ENCODE results near the gene PHF1. TPM values are rescaled to one million over a fixed set of nuclear protein-coding genes. Genes with fewer than 3 reads are reported as not detected.
A peak's percentile ranks its signal among the peaks of the same experiment; 100 is the strongest.
"Not testable (repeated sequence)": the region's sequence is repeated elsewhere in the genome, so short reads cannot be mapped to it uniquely, and the experiment has no call there.

Gene PHF1
- total RNA-seq, 2 donors from 2014 or later, result 71.4 to 75.7 TPM

DNA sequence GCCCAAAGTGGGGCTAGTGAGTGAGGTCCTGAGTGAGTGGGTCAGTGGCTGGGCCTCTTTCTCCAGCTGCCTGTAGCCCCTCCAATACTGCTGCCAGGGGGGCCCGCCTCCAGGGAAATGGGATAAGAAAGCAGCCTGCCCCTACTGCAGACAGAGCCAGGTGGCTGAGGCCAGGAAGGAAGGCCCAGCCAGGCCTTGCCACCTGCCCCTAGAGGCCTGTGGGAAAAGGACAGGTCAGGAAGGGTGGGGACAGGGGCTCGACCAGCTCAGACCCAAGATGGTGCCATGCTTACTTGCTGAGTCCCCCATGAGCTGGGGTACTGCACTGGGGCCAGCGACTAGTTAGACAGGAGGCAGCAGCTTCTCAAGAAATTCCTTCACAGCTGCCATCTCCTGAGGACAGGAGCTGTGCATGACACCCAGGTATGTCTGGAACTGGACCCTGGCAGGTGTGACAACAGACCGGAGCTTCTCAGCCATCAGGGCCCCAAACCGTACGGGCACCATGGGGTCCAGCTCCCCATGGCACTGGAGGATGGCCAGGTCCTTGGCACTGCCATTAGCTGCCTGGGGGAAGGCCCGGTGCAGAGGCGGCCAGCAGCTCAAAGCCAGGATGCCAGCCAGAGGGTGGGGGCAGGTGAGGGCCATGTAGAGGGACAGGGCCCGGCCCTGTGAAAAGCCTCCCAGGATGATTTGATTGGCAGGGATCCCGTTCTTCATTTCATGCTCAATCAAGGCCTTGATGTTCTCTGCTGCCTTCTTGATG is 45.4 kb upstream of the PHF1 start:
- not testable (repeated sequence) for H3K36me3 Mint-ChIP-seq (ENCODE audit: low read depth); H3K27me3 ChIP-seq (ENCODE audit: control insufficient read depth, insufficient read depth, low read length, poor library complexity, severe bottlenecking); H3K9me3 Mint-ChIP-seq; H3K4me3 Mint-ChIP-seq; H3K4me1 ChIP-seq (ENCODE audit: control insufficient read depth, insufficient read depth, low read length); H3K27ac ChIP-seq (ENCODE audit: low read depth, low read length); H3K27me3 Mint-ChIP-seq (ENCODE audit: insufficient read depth); H3K4me3 ChIP-seq (ENCODE audit: low read length); H3K9me3 ChIP-seq (ENCODE audit: control insufficient read depth, low read length); H3K9ac ChIP-seq (ENCODE audit: extremely low read depth, low read length, poor library complexity, severe bottlenecking); H3K36me3 ChIP-seq (ENCODE audit: control insufficient read depth, insufficient read depth, low read length); H3K27ac Mint-ChIP-seq
- 65 to 84% methylated on average over 3 to 10 of the region's 10 CpGs for WGBS, 2 experiments (ENCODE audit: insufficient coverage in 1 of 2, insufficient read length in 1 of 2)
- peak; percentile 69 for DNase-seq
- peak; percentile 62 for TF ChIP-seq CTCF (conservative IDR thresholded peaks at IDR 0.05)
- H3K4me1 Mint-ChIP-seq, result peaks cover 19% of the 10 kb centered on the region

DNA sequence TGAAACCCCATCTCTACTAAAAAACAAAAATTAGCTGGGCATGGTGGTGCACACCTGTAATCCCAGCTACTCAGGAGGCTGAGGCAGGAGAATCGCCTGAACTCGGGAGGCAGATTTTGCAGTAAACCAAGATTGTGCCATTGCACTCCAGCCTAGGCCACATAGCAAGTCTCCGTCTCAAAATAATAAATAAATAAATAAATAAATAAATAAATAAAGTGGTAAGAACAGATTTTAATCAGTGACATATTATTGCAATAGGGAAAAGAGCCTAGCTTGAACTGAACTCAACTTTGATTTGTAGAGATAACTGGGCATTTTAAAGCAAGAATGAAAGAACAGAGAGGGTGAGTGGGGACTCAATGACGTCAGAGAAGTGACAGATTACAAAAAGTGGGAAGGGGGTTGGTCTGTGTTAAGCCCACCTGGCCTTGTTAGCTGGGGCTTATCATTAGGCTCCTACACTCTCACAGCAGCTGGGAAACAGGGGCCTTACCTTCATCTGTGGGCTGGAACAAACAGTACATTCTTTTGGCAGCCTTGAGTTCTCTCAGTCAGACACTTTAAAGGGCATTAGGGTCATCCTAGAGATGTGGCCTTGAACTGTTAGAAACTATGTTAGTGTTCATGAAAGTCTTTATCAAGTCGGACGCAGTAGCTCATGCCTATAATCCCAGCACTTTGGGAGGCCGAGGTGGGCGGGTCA is 43.7 kb upstream of the PHF1 start:
- Histone ChIP-seq H3K9me3 (ENCODE audit: control insufficient read depth, low read length) (no peaks in the 10 kb centered on the region), H3K27me3 (ENCODE audit: control insufficient read depth, insufficient read depth, low read length, poor library complexity, severe bottlenecking) (no peaks in the 10 kb centered on the region), H3K27ac (ENCODE audit: low read depth, low read length) (no peak overlapping the region), H3K9ac (ENCODE audit: extremely low read depth, low read length, poor library complexity, severe bottlenecking) (no peak overlapping the region), H3K4me1 (ENCODE audit: control insufficient read depth, insufficient read depth, low read length) (no peaks in the 10 kb centered on the region), H3K36me3 (ENCODE audit: control insufficient read depth, insufficient read depth, low read length) (no peaks in the 10 kb centered on the region), H3K4me3 (ENCODE audit: low read length) (no peak overlapping the region)
- no peak for TF ChIP-seq CTCF (conservative IDR thresholded peaks at IDR 0.05)
- DNase-seq, result no peak
- no peak overlapping the region for H3K4me3 Mint-ChIP-seq
- H3K36me3 Mint-ChIP-seq (ENCODE audit: low read depth), result no peaks in the 10 kb centered on the region
- peaks cover 9% of the 10 kb centered on the region for H3K4me1 Mint-ChIP-seq
- no peaks in the 10 kb centered on the region for H3K27me3 Mint-ChIP-seq (ENCODE audit: insufficient read depth)
- no peak overlapping the region for H3K27ac Mint-ChIP-seq
- H3K9me3 Mint-ChIP-seq, result no peaks in the 10 kb centered on the region
- 88 to 89% methylated on average over 3 to 7 of the region's 8 CpGs for WGBS, 2 experiments (ENCODE audit: insufficient coverage in 1 of 2, insufficient read length in 1 of 2)

DNA sequence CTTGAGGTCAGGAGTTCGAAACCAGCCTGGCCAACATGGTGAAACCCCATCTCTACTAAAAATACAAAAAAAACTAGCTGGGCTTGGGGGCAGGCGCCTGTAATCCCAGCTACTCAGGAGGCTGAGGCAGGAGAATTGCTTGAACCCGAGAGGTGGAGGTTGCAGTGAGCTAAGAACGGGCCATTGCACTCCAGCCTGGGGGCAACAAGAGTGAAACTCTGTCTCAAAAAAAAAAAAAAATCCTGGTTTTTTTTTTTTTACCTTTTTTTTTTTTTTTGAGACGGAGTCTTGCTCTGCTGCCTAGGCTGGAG is 43.1 kb upstream of the PHF1 start:
- not testable (repeated sequence) for H3K27me3 Mint-ChIP-seq (ENCODE audit: insufficient read depth); H3K9me3 ChIP-seq (ENCODE audit: control insufficient read depth, low read length); H3K27ac Mint-ChIP-seq; H3K27me3 ChIP-seq (ENCODE audit: control insufficient read depth, insufficient read depth, low read length, poor library complexity, severe bottlenecking); H3K4me1 ChIP-seq (ENCODE audit: control insufficient read depth, insufficient read depth, low read length); H3K36me3 ChIP-seq (ENCODE audit: control insufficient read depth, insufficient read depth, low read length); H3K9ac ChIP-seq (ENCODE audit: extremely low read depth, low read length, poor library complexity, severe bottlenecking); H3K9me3 Mint-ChIP-seq; H3K36me3 Mint-ChIP-seq (ENCODE audit: low read depth); H3K4me3 Mint-ChIP-seq; H3K27ac ChIP-seq (ENCODE audit: low read depth, low read length); DNase-seq; H3K4me3 ChIP-seq (ENCODE audit: low read length)
- H3K4me1 Mint-ChIP-seq, result peaks cover 14% of the 10 kb centered on the region
- WGBS, 2 experiments (ENCODE audit: insufficient coverage in 1 of 2, insufficient read length in 1 of 2), result 93% methylated on average over 5 of the region's 5 CpGs; no CpG with 5 or more reads in 1 of the 2 experiments

DNA sequence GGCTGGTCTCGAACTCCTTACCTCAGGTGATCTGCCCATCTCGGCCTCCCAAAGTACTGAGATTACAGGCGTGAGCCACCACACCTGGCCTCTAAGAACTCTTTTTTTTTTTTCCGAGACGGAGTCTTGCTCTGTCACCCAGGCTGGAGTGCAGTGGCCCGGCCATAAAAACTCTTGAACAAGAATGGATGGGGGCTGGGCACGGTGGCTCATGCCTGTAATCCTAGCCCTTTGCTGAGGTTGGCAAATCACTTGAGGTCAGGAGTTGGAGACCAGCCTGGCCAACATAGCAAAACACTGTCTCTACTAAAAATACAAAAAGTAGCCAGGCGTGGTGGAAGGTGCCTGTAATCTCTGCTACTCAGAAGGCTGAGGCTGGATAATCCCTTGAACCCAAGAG is 38.9 kb upstream of the PHF1 start:
- H3K36me3 ChIP-seq (ENCODE audit: control insufficient read depth, insufficient read depth, low read length); H3K27me3 ChIP-seq (ENCODE audit: control insufficient read depth, insufficient read depth, low read length, poor library complexity, severe bottlenecking); H3K27me3 Mint-ChIP-seq (ENCODE audit: insufficient read depth); H3K27ac ChIP-seq (ENCODE audit: low read depth, low read length); H3K9ac ChIP-seq (ENCODE audit: extremely low read depth, low read length, poor library complexity, severe bottlenecking); H3K4me3 Mint-ChIP-seq; H3K9me3 Mint-ChIP-seq; H3K4me3 ChIP-seq (ENCODE audit: low read length); H3K36me3 Mint-ChIP-seq (ENCODE audit: low read depth); DNase-seq; H3K9me3 ChIP-seq (ENCODE audit: control insufficient read depth, low read length); H3K27ac Mint-ChIP-seq: not testable (repeated sequence)
- H3K4me1 Mint-ChIP-seq, result peaks cover 27% of the 10 kb centered on the region
- 89 to 97% methylated on average over 6 to 8 of the region's 8 CpGs for WGBS, 2 experiments (ENCODE audit: insufficient coverage in 1 of 2, insufficient read length in 1 of 2)
- peaks cover 11% of the 10 kb centered on the region for H3K4me1 ChIP-seq (ENCODE audit: control insufficient read depth, insufficient read depth, low read length)
